ENCODE measurements around the gene TBX3.

GRCh38 chr12:114649585-114649984 is 34.4 kb downstream of the TBX3 start:
- no peak for TF ChIP-seq CTCF (IDR thresholded peaks at IDR 0.05)
- no peak for TF ChIP-seq POLR2A (IDR thresholded peaks at IDR 0.05)
